PC-3 (cell line): Measurements from ENCODE around the gene NAT16. TPM values are rescaled to one million over a fixed set of nuclear protein-coding genes. Genes with fewer than 3 reads are reported as not detected.

Experiments used
- ATAC-seq: fragments of 200-7000 bp; cut with Tn5 transposase; 2 replicates; pipeline ENCODE4 v1.9.1; 2020; ENCODE audit warnings: mild to moderate bottlenecking, moderate library complexity
- BruUV-seq: library from RNA; stranded (reverse); fragments of 400-500 nt; replicated peaks from 2 replicates; lab custom pipeline; 2021; lab: Mats Ljungman, UMichigan
- CTCF ChIA-PET: fragments of 300-600 bp; sonication (Branson Sonifier 250); formaldehyde crosslinking; loops from one replicate; lab custom pipeline; 2022; ENCODE audit warnings: antibody characterized with exemption; lab: Charles Lee
- POLR2A ChIA-PET: fragments of 300-600 bp; sonication (Branson Sonifier 250); formaldehyde crosslinking; loops from one replicate; lab custom pipeline; 2022; ENCODE audit warnings: antibody characterized with exemption; ENCODE audit not compliant: unreplicated experiment; lab: Charles Lee
- DNase-seq: peaks from one replicate; pipeline ENCODE4 v3.0.0-alpha.2; 2015
- H2AFZ ChIP-seq: fragments of 300-600 bp; sonication (generic); 2 replicates; pipeline ENCODE4 v1.6.0; 2016; ENCODE audit warnings: antibody characterized with exemption, low read length
- H3F3A ChIP-seq: fragments of 300-600 bp; sonication (generic); one replicate; pipeline ENCODE4 v1.6.0; 2017; ENCODE audit warnings: antibody characterized with exemption, low read length, control low read depth, mild to moderate bottlenecking; ENCODE audit not compliant: unreplicated experiment
- H3K27ac ChIP-seq: fragments of 300-600 bp; sonication (generic); 2 replicates; pipeline ENCODE4 v1.5.1; 2016; ENCODE audit warnings: mild to moderate bottlenecking, low read length
- H3K27me3 ChIP-seq: fragments of 300-600 bp; sonication (generic); 2 replicates; pipeline ENCODE4 v1.6.1; 2016; ENCODE audit warnings: low read length, mixed read lengths
- H3K36me3 ChIP-seq: fragments of 300-600 bp; sonication (generic); 2 replicates; pipeline ENCODE4 v1.6.1; 2016; ENCODE audit warnings: low read depth, mixed run types, low read length, mixed read lengths
- H3K4me1 ChIP-seq: fragments of 300-600 bp; sonication (generic); 2 replicates; pipeline ENCODE4 v1.5.1; 2016; ENCODE audit warnings: low read length; ENCODE audit not compliant: insufficient read depth
- H3K4me2 ChIP-seq: fragments of 300-600 bp; sonication (generic); 2 replicates; pipeline ENCODE4 v1.6.0; 2016; ENCODE audit warnings: low read length
- H3K4me3 ChIP-seq: fragments of 300-600 bp; sonication (generic); 2 replicates; pipeline ENCODE4 v1.5.1; 2016; ENCODE audit warnings: mild to moderate bottlenecking, low read length, mixed read lengths
- H3K79me2 ChIP-seq: fragments of 300-600 bp; sonication (generic); 2 replicates; pipeline ENCODE4 v1.6.1; 2017; ENCODE audit warnings: low read length, mixed read lengths
- H3K9ac ChIP-seq: fragments of 300-600 bp; sonication (generic); 2 replicates; pipeline ENCODE4 v1.6.0; 2016; ENCODE audit warnings: mild to moderate bottlenecking, low read length
- H3K9me2 ChIP-seq: fragments of 300-600 bp; sonication (generic); replicated peaks from 2 replicates; pipeline ENCODE4 v1.6.1; 2016; ENCODE audit warnings: mixed run types, low read length, mixed read lengths
- H3K9me3 ChIP-seq: fragments of 300-600 bp; sonication (generic); 2 replicates; pipeline ENCODE4 v1.6.1; 2016; ENCODE audit warnings: low read length, mixed read lengths
- H4K20me1 ChIP-seq: fragments of 300-600 bp; sonication (generic); 2 replicates; pipeline ENCODE4 v1.6.1; 2016; ENCODE audit warnings: low read length, mixed read lengths
- EZH2 ChIP-seq: fragments of 300-600 bp; sonication (generic); IDR thresholded peaks from one replicate; pipeline ENCODE4 v1.6.1; 2017; ENCODE audit warnings: antibody characterized with exemption, mild to moderate bottlenecking, low read length; ENCODE audit not compliant: unreplicated experiment
- EZH2phosphoT487 ChIP-seq: fragments of 300-600 bp; sonication (generic); IDR thresholded peaks from 2 replicates; pipeline ENCODE4 v1.6.1; 2018; ENCODE audit warnings: mild to moderate bottlenecking, antibody characterized with exemption, low read length, borderline replicate concordance
- intact Hi-C: fragments of 100-400 bp; cut with micrococcal nuclease; formaldehyde crosslinking; loops from 2 replicates; pipeline ENCODE4 v1.9.0; 2023
- total RNA-seq: library from RNA; depleted of rRNA; stranded (reverse); fragments of >200 nt; gene quantifications from 2 replicates; pipeline ENCODE4 v1.2.3, GENCODE V29; 2014
- TF ChIP-seq, protein P1 (sequence below): fragments of 300-600 bp; sonication (generic); conservative IDR thresholded peaks from 2 replicates; pipeline ENCODE4 v1.5.1; 2017; ENCODE audit warnings: antibody characterized with exemption, low read depth, mild to moderate bottlenecking, low read length

Gene NAT16
- total RNA-seq, 1 experiment from 2014 or later = 0.26 TPM

DNA sequence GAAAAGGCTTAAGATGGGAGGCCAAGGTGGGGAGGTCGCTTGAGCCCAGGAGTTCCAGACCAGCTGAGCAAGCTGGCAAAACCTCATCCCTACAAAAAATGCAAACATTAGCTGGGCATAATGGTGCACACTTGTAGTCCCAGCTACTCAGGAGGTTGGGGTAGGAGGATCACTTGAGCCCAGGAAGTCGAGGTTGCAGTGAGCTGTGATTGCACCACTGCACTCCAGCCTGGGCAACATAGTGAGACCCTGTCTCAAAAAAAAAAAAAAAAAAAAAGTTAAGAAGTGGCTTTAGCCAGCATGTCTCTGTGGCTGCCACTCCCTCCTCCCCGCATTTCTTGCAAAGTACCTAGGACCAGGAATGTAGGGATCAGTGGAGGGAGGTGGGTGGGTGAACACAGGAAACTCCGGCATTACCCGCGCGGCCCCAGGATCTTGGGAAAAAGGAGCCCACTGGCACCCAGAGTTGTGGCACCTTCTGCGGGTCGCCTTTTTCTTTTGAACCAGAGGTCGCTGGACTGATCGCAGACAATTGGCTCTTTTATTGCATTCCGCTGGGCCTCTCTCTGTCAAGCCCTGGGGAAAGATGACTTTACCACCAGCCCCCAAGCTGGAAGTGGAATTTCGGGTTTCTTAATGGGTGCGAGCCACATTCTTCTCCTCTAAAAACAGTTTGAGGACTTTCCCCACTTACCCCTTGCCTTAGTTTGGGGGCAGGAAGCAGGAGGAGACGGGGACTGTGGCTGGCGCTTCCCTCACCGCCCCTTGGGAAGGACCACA is 18.2 kb downstream of the NAT16 start:
- Histone ChIP-seq H3K79me2 (no peaks in the 10 kb centered on the region), H3K4me2 (peak overlapping the region; percentile 74), H4K20me1 (no peaks in the 10 kb centered on the region), H3K9ac (0 out of 2 replicates have a peak overlapping the region, but pooled peaks have one; percentile 37), H3K9me3 (no peaks in the 10 kb centered on the region), H3K27me3 (peaks cover 17% of the 10 kb centered on the region), H3F3A (no peaks in the 10 kb centered on the region), H3K4me1 (peaks cover 58% of the 10 kb centered on the region), H3K4me3 (peak overlapping the region; percentile 53; the same call in 1 of the 2 replicates), H3K9me2 (no peaks in the 10 kb centered on the region), H3K36me3 (peaks cover 9% of the 10 kb centered on the region; the same call in 1 of the 2 replicates), H2AFZ (no peak overlapping the region), H3K27ac (peak overlapping the region; percentile 58)
- TF ChIP-seq EZH2 (no peak), EZH2phosphoT487 (no peak)
- TF ChIP-seq, protein P1, sequence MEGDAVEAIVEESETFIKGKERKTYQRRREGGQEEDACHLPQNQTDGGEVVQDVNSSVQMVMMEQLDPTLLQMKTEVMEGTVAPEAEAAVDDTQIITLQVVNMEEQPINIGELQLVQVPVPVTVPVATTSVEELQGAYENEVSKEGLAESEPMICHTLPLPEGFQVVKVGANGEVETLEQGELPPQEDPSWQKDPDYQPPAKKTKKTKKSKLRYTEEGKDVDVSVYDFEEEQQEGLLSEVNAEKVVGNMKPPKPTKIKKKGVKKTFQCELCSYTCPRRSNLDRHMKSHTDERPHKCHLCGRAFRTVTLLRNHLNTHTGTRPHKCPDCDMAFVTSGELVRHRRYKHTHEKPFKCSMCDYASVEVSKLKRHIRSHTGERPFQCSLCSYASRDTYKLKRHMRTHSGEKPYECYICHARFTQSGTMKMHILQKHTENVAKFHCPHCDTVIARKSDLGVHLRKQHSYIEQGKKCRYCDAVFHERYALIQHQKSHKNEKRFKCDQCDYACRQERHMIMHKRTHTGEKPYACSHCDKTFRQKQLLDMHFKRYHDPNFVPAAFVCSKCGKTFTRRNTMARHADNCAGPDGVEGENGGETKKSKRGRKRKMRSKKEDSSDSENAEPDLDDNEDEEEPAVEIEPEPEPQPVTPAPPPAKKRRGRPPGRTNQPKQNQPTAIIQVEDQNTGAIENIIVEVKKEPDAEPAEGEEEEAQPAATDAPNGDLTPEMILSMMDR = no peak
- DNase-seq = peak; percentile 42
- ChIA-PET CTCF (interaction anchor here (1.2 kb wide), 1 partner anchor 18 kb away, joined by 5 read pairs; no protein-coding TSS in a partner anchor), POLR2A (interaction anchor here (0.7 kb wide), 1 partner anchor 219 kb away, joined by 17 read pairs; no protein-coding TSS in a partner anchor)
- no TSS peak for BruUV-seq
- no peak for ATAC-seq
- intact Hi-C loops = no loop called here

DNA sequence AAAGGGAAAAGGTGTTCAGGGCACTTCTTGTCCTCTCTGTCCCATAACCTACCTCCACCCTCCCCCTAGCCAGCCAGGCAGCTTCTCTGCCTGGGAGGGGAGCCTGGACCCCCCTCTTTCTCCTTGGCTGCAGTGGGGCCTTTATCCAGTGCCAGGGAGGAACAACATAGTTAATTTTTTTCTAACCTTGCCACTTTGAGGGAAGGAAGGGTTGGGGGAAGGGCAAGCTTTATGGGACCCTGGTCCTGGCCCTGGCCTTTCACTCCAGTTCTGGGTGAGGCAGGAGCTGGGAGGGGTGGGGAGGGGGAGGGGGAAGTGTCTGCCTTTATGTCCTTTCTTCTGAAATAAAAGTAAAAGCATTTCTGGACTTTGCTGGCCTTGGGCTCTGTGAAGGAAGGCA is 19.2 kb downstream of the NAT16 start:
- DNase-seq (no peak), ATAC-seq (no peak)
- Histone ChIP-seq H3K9me2 (no peaks in the 10 kb centered on the region), H3K4me3 (no peak overlapping the region), H3K4me2 (no peak overlapping the region), H2AFZ (no peak overlapping the region), H3K27ac (peak overlapping the region; percentile 90), H3F3A (no peaks in the 10 kb centered on the region), H3K4me1 (peaks cover 65% of the 10 kb centered on the region), H3K9me3 (no peaks in the 10 kb centered on the region), H3K79me2 (peaks cover 8% of the 10 kb centered on the region), H3K9ac (no peak overlapping the region), H4K20me1 (no peaks in the 10 kb centered on the region), H3K27me3 (peaks cover 13% of the 10 kb centered on the region), H3K36me3 (peaks cover 9% of the 10 kb centered on the region; the same call in 1 of the 2 replicates)
- TSS peak; percentile 19 for BruUV-seq
- ChIA-PET POLR2A (interaction anchor here (0.7 kb wide), 1 partner anchor 56 kb away, joined by 6 read pairs; the partner anchor contains the start of gene PLOD3), CTCF (interaction anchor here (1.2 kb wide), 1 partner anchor 17 kb away, joined by 5 read pairs; no protein-coding TSS in a partner anchor)
- intact Hi-C loops = no loop called here
- no peak for TF ChIP-seq EZH2phosphoT487
- TF ChIP-seq EZH2 = no peak
- TF ChIP-seq, protein P1 = no peak
